ENCODE measurements around the gene CILP2. TPM values are rescaled to one million over a fixed set of nuclear protein-coding genes. Genes with fewer than 3 reads are reported as not detected.
A peak's percentile ranks its signal among the peaks of the same experiment; 100 is the strongest.

CILP2 gene
- total and polyA plus RNA-seq, 2 experiments from 2014 or later = 0.11 to 0.48 TPM

DNA sequence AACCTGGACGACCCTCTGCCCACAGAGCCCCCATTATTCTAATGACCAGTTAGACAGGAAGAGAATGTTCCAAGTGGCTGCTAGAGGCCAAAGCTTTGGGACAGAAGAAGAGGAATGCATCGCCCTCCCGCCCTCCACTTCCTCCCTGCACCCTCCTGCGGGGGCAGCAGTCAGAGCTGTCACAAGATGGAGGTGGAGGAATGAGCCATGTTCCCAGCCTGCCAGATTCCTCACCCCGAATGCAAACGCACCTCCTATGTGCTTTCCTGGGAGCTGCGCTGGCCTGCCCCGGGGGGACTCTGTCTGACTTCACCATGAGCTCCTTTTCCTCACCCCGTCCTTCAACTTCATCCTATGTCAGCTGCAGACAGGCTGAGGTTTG, 7.7 kb upstream of the CILP2 start:
- in situ Hi-C loops (cut with MboI) = loop anchor here (25.0 kb wide), 2 partner anchors 407 to 707 kb away; no protein-coding TSS in a partner anchor

DNA sequence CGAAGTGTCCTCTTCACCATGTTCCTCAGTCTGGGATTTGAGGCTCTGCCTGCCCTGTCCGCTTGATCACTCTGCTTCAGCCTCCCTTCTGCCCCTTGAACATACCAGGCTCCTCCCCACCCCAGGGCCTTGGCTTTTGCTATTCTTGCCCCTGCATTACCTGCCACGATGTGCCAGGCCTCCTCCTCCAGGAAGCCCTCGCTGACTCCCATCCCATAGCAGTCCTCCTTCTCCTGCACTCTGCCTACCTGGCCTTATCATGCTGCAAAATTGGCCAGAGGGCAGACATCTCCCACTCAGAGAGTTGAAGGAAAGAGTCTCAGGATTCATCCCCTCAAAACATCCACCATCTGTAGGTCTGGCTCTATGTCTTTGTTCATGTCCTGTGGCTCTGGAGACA, 7.2 kb upstream of the CILP2 start:
- Histone ChIP-seq H2AFZ (no peak overlapping the region), H3K4me2 (ENCODE audit: unreplicated experiment) (no peak overlapping the region), H3K27ac (no peak overlapping the region), H3F3A (ENCODE audit: insufficient read depth) (peaks cover 12% of the 10 kb centered on the region), H3K9ac (no peak overlapping the region), H3K4me1 (ENCODE audit: insufficient read depth) (peaks cover 3% of the 10 kb centered on the region; the same call in 1 of the 2 replicates), H3K79me2 (ENCODE audit: insufficient read depth) (no peaks in the 10 kb centered on the region), H3K4me3 (no peak overlapping the region), H3K27me3 (replicated peaks; ENCODE audit: insufficient read depth) (no peaks in the 10 kb centered on the region), H3K9me2 (ENCODE audit: insufficient read depth) (no peaks in the 10 kb centered on the region), H3K36me3 (ENCODE audit: low read depth) (no peaks in the 10 kb centered on the region), H3K9me3 (ENCODE audit: low read depth) (no peaks in the 10 kb centered on the region), H4K20me1 (ENCODE audit: insufficient read depth) (no peaks in the 10 kb centered on the region)
- TF ChIP-seq EZH2 (IDR thresholded peaks at IDR 0.05; ENCODE audit: insufficient read depth, poor library complexity, severe bottlenecking) (no peak), EZH2phosphoT487 (IDR thresholded peaks at IDR 0.05; ENCODE audit: insufficient read depth, low read depth) (no peak)
- in situ Hi-C loops (cut with MboI) = loop anchor here (25.0 kb wide), 2 partner anchors 406 to 706 kb away; no protein-coding TSS in a partner anchor
- no peak for DNase-seq
- WGBS, 2 experiments (ENCODE audit: low coverage in 1 of 2, low lambda C conversion rate in 2 of 2, missing lambda C conversion rate in 2 of 2) = 74 to 75% methylated on average over 4 of the region's 4 CpGs

More for the DNA sequence above, 7.7 kb upstream of the CILP2 start:
- H4K20me1 ChIP-seq (ENCODE audit: insufficient read depth) = no peaks in the 10 kb centered on the region
- H3K36me3 ChIP-seq (ENCODE audit: low read depth) = no peaks in the 10 kb centered on the region
- no peaks in the 10 kb centered on the region for H3K9me2 ChIP-seq (ENCODE audit: insufficient read depth)
- TF ChIP-seq EZH2 (IDR thresholded peaks at IDR 0.05; ENCODE audit: insufficient read depth, poor library complexity, severe bottlenecking) = no peak
- TF ChIP-seq EZH2phosphoT487 (IDR thresholded peaks at IDR 0.05; ENCODE audit: insufficient read depth, low read depth) = no peak
- peak; percentile 49 for DNase-seq
- H3K4me3 ChIP-seq = no peak overlapping the region
- peaks cover 12% of the 10 kb centered on the region for H3F3A ChIP-seq (ENCODE audit: insufficient read depth)
- H3K4me2 ChIP-seq (ENCODE audit: unreplicated experiment) = no peak overlapping the region
- peaks cover 3% of the 10 kb centered on the region; the same call in 1 of the 2 replicates for H3K4me1 ChIP-seq (ENCODE audit: insufficient read depth)
- H2AFZ ChIP-seq = no peak overlapping the region
- H3K27me3 ChIP-seq (replicated peaks; ENCODE audit: insufficient read depth) = no peaks in the 10 kb centered on the region
- H3K9me3 ChIP-seq (ENCODE audit: low read depth) = no peaks in the 10 kb centered on the region
- no peak overlapping the region for H3K27ac ChIP-seq
- WGBS, 2 experiments (ENCODE audit: low coverage in 1 of 2, low lambda C conversion rate in 2 of 2, missing lambda C conversion rate in 2 of 2) = 54 to 63% methylated on average over 9 of the region's 9 CpGs
- no peaks in the 10 kb centered on the region for H3K79me2 ChIP-seq (ENCODE audit: insufficient read depth)
- no peak overlapping the region for H3K9ac ChIP-seq

DNA sequence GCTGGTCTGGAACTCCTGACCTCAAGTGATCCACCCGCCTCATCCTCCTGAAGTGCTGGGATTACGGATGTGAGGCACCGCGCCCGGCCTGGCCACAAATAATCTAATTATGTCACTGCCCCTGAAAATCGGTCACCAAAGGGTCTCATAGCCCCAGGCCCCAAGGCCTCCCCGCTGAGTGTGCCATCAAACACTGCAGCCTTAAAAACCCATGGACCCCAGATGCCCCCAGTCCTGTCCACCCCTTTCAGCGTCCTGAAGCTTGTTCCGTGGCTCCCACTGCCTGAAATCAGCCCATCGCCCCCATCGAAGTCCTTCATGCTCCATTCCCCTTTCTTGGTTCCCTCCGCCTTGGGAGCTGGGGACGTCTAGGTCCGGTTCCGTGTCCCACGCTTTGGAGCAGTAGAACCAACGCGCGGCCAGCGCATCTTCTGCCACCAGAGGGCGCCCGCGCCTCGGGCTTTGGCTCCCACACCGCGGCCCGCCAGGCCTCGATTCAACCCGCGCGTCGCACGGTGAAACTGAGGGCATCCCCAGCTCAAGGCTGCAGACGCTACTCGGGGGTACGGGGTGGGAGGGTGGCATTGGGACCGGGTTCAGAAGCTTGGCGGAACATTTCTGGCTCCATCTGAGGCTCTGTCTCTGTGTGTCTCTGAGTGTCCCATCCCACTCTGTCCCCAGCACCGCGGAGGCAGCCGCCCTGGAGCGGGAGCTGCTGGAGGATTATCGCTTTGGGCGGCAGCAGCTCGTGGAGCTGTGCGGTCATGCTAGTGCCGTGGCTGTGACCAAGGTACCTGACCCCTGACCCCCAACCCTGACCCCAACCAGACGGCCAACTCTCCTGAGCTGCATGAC, 5.9 kb upstream of the CILP2 start:
- Histone ChIP-seq H2AFZ (no peak overlapping the region), H3K9me2 (ENCODE audit: insufficient read depth) (no peaks in the 10 kb centered on the region), H3K9ac (no peak overlapping the region), H3K4me1 (ENCODE audit: insufficient read depth) (peaks cover 3% of the 10 kb centered on the region; the same call in 1 of the 2 replicates), H3K4me2 (ENCODE audit: unreplicated experiment) (no peak overlapping the region), H3K9me3 (ENCODE audit: low read depth) (no peaks in the 10 kb centered on the region), H3K4me3 (no peak overlapping the region), H3K27me3 (replicated peaks; ENCODE audit: insufficient read depth) (no peaks in the 10 kb centered on the region), H3K79me2 (ENCODE audit: insufficient read depth) (no peaks in the 10 kb centered on the region), H3K36me3 (ENCODE audit: low read depth) (no peaks in the 10 kb centered on the region), H3F3A (ENCODE audit: insufficient read depth) (peaks cover 12% of the 10 kb centered on the region), H3K27ac (no peak overlapping the region), H4K20me1 (ENCODE audit: insufficient read depth) (no peaks in the 10 kb centered on the region)
- peak; percentile 86 for DNase-seq
- 23 to 26% methylated on average over 25 to 45 of the region's 48 CpGs for WGBS, 2 experiments (ENCODE audit: low coverage in 1 of 2, low lambda C conversion rate in 2 of 2, missing lambda C conversion rate in 2 of 2)
- in situ Hi-C loops (cut with MboI) = loop anchor here (25.0 kb wide), 2 partner anchors 405 to 705 kb away; no protein-coding TSS in a partner anchor
- no peak for TF ChIP-seq EZH2 (IDR thresholded peaks at IDR 0.05; ENCODE audit: insufficient read depth, poor library complexity, severe bottlenecking)

DNA sequence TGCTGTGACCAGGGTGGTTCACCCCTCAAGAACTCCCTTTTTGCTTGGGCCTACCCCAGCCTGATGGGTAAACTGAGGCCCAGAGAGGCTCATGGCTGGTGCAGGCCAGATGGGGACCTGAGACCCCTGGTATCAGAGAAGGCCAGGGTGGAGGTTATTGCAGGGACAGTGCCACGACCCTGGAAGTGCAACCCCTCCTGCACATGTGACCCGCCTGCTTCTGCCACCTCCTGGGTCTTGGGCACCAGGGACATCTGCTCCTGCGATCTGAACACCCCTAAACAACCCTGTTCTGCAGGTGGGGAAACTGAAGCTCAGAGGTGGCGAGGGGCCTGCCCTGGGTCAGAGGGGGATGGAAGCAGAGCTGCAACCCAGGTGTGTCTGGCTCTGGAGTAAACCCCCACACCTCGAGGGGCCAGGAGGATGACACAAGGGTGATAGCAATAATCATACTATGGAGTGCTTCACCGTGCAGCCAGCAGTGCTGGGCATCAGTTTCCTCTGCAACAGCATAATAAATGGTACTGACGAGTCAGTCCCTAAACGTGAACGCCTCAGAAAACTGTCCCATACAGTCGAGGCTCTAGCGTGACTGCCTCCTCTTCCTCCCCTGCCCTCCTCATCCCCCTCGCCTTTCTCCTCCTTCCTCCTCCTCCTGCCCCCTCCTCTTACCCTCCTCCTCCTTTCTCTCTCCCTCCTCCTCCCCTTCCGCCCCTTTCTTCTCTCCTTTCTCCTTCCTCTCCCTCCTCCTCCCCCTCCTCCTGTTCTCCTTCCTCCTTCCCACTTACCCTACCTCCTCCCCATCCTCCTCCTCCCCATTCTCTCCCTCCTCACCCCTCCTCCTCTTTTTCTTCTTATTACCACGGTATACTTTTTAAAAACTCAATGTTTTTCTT, 5.0 kb upstream of the CILP2 start:
- no peak overlapping the region for H2AFZ ChIP-seq
- no peaks in the 10 kb centered on the region for H3K9me3 ChIP-seq (ENCODE audit: low read depth)
- in situ Hi-C loops (cut with MboI) = loop anchor here (25.0 kb wide), 2 partner anchors 404 to 704 kb away; no protein-coding TSS in a partner anchor

More for the DNA sequence above, 5.0 kb upstream of the CILP2 start:
- Histone ChIP-seq H3K36me3 (ENCODE audit: low read depth) (no peaks in the 10 kb centered on the region), H3K4me2 (ENCODE audit: unreplicated experiment) (no peak overlapping the region), H3K4me3 (no peak overlapping the region), H4K20me1 (ENCODE audit: insufficient read depth) (no peaks in the 10 kb centered on the region), H3K27me3 (replicated peaks; ENCODE audit: insufficient read depth) (no peaks in the 10 kb centered on the region), H3K9ac (no peak overlapping the region), H3K27ac (no peak overlapping the region), H3K4me1 (ENCODE audit: insufficient read depth) (peaks cover 3% of the 10 kb centered on the region; the same call in 1 of the 2 replicates), H3F3A (ENCODE audit: insufficient read depth) (peaks cover 12% of the 10 kb centered on the region), H3K9me2 (ENCODE audit: insufficient read depth) (no peaks in the 10 kb centered on the region), H3K79me2 (ENCODE audit: insufficient read depth) (no peaks in the 10 kb centered on the region)
- TF ChIP-seq EZH2phosphoT487 (IDR thresholded peaks at IDR 0.05; ENCODE audit: insufficient read depth, low read depth) = no peak
- no peak for TF ChIP-seq EZH2 (IDR thresholded peaks at IDR 0.05; ENCODE audit: insufficient read depth, poor library complexity, severe bottlenecking)
- WGBS, 2 experiments (ENCODE audit: low coverage in 1 of 2, low lambda C conversion rate in 2 of 2, missing lambda C conversion rate in 2 of 2) = 80 to 84% methylated on average over 10 to 14 of the region's 14 CpGs
- no peak for DNase-seq

All from GM23248 (cell line).